Activated CD4-positive, alpha-beta T cell treated with anti-CD3 and anti-CD28 coated beads for 48 hours (primary cell): ENCODE data around the gene CDHR2.

Source experiments
- DNase-seq: peaks from one replicate; pipeline ENCODE4 v3.0.0-alpha.2; 2020

Gene CDHR2

DNA sequence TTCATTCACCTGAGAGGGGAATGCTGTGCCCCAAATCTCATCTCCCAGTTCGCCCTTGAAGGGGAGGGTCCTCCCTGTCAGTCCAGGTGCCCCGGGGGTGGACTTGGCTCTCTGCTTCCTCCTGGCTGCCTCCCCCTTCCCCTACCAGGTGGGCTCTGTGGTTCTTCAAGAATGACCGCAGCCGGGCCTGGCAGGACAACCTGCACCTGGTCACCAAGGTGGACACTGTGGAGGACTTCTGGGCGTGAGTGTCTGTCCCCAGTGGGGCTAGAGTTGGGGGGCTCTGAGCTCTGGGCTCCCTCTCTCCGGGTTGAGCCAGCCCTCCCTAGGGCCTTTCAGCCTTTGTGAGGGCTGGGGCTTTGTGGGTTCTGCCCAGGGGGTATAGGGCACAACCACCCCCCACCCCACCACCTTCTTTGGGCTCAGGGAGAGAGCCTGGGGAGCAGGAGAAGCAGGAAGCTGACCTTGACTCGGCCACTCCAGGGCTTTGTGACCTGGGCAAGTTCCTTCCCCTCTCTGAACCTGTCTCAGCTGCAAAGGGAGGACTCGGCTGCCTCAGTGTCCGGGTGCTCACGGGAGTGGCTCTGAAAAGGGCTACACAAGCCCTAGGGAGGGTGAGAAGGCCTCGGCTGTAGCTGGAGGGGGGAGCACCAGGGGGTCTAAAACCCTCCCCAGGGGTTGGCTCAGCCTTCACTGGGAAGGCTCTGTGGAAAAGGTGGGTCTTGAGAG, 94.5 kb downstream of the CDHR2 start:
- DNase-seq: no peak

- no peak for DNase-seq
Observed at GRCh38 chr5:176644294-176644693, 95.2 kb downstream of the CDHR2 start.

DNA sequence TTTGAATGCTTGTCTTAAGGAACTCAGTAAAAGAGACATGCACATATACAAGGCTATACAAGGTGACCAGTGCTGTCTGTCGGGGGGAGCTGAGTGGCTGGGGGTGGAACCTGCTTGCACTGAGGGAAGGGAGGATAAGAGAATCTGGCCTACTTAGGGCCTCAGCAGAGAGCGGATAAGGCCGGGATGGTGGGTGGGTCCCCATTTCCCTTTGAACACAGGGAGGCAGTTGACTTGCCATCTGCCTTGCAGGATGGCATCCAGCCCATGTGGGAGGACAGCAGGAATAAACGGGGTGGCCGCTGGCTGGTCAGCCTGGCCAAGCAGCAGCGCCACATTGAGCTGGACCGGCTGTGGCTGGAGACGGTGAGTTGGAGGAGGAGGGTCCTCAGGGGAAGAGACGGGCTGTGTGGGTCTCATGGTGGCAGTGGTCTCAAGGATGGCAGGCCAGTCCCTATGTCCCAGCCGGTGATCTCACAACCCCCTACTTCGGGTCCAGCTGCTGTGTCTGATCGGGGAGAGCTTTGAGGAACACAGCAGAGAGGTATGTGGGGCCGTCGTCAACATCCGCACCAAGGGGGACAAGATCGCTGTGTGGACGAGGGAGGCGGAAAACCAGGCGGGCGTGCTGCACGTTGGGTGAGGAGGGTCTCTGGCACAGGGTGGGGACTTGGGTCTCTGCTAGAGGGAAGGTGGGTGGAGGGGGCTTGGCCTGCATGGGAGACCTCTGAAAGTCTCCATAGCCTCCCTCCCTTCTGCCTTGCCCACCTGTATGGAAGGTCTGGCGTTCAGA, 95.9 kb downstream of the CDHR2 start:
- DNase-seq: no peak
